ENCODE data around the gene BEND3.
"Not testable (repeated sequence)": the region's sequence is repeated elsewhere in the genome, so short reads cannot be mapped to it uniquely, and the experiment has no call there.

Gene BEND3

DNA sequence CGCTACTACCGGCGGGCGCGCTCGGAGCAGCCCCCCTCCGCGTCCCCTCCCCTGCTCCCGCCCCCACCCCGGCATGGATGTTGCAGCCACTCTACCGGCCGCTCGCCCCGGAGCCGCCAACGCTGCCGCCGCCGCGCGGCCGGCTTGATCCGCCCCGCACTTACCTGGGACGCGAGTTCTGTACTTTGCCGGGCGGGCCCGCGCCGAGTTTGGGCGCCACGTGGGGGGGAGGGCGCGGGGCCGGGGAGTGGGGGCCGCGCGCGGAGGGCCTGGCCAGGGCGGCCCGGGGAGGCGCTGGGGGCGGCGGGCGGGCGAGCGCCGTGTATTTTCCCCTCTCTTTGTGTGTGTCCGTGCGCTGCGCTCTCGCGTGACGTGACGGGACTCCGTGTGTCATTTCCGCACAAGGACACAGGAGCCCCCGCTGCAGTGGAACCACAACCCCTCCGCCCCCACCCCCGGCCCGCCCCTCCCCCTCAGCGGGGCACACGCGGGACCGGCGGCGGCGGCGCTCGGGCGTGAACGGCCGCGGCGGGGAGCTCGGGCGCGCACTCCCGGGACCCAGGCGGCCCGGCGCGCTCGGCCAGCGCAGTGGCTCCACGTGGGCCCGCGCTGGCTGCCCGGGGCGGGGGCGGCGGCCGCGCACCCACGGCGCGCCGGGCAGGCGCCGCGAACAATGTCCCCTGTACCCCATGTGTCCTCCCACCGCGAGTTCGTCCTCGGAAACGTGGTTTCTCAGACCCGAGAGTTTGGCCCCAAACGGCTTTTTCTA, at the start of gene BEND3:
BEND3 (minus strand) TSS at position 590 of the 769 bp plus-strand sequence. CDS start 16,230 bp downstream, outside the sequence.
- H3K9ac ChIP-seq (ENCODE audit: low read length), result peak within 1 kb of the TSS; percentile 71
- H3K36me3 ChIP-seq (ENCODE audit: control insufficient read depth, insufficient read depth, low read length), result no peaks in the 10 kb centered on the region
- H3K4me3 ChIP-seq (ENCODE audit: low read length), result peak within 1 kb of the TSS; percentile 66
- H3K27me3 ChIP-seq (ENCODE audit: control insufficient read depth, insufficient read depth, low read length), result no peaks in the 10 kb centered on the region
- H3K4me1 ChIP-seq (ENCODE audit: control insufficient read depth, insufficient read depth, low read length), result peaks cover 13% of the 10 kb centered on the region
- no peaks in the 10 kb centered on the region for H3K9me3 ChIP-seq (ENCODE audit: control insufficient read depth, low read length)

DNA sequence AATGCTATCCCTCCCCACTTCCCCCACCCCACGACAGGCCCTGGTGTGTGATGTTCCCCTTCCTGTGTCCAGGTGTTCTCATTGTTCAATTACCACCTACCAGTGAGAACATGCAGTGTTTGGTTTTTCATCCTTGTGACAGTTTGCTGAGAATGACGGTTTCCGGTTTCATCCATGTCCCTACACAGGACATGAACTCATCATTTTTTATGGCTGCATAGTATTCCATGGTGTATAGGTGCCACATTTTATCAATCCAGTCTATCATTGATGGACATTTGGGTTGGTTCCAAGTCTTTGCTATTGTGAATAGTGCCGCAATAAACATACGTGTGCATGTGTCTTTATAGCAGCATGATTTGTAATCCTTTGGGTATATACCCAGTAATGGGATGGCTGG, 49.0 kb upstream of the BEND3 start:
- H3K9ac ChIP-seq (ENCODE audit: low read length); H3K27me3 ChIP-seq (ENCODE audit: control insufficient read depth, insufficient read depth, low read length); H3K4me1 ChIP-seq (ENCODE audit: control insufficient read depth, insufficient read depth, low read length); H3K36me3 ChIP-seq (ENCODE audit: control insufficient read depth, insufficient read depth, low read length); H3K4me3 ChIP-seq (ENCODE audit: low read length); H3K9me3 ChIP-seq (ENCODE audit: control insufficient read depth, low read length): not testable (repeated sequence)

DNA sequence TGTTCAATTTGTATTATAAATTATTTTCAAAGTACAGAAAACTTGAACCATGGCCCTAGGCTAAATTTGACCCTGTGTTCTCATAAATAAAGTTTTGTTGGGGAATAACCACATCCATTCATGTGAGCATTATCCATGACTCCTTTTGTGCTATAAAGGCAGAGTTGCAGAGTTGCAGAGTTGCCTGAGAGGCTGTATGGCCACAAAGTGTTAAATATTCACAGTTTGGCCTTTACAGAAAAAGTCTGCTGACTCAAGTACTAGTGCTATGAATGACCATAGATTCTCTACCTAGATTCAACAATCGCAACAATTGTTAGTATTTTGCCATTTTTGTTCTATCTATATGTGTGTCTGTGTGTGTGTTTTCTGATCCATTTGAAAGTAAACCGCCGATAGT, 46.2 kb upstream of the BEND3 start:
- H3K4me3 ChIP-seq (ENCODE audit: low read length), result no peak overlapping the region
- no peaks in the 10 kb centered on the region for H3K36me3 ChIP-seq (ENCODE audit: control insufficient read depth, insufficient read depth, low read length)
- H3K4me1 ChIP-seq (ENCODE audit: control insufficient read depth, insufficient read depth, low read length), result peaks cover 4% of the 10 kb centered on the region
- no peak overlapping the region for H3K9ac ChIP-seq (ENCODE audit: low read length)
- H3K9me3 ChIP-seq (ENCODE audit: control insufficient read depth, low read length), result no peaks in the 10 kb centered on the region
- no peaks in the 10 kb centered on the region for H3K27me3 ChIP-seq (ENCODE audit: control insufficient read depth, insufficient read depth, low read length)

DNA sequence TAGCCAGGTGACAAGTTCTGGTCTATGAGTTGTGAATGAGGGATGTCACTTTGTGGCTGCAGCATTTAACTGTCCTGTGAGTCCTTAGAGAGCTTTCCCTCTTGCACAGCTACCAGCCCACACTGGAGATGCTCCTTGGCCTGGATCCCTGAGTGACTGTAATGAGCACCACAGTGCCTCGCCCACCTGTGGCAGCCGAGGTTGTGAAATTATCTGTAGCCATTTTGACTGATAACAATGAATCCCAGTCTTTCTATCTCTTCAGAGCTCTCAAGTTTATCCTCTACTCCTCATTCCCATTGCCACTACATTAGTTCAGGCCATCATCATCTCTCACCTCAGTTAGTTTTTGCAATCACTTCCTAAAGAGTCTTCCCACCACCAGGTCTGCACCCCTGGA, 41.3 kb upstream of the BEND3 start:
- Histone ChIP-seq H3K4me3 (ENCODE audit: low read length) (no peak overlapping the region), H3K36me3 (ENCODE audit: control insufficient read depth, insufficient read depth, low read length) (no peaks in the 10 kb centered on the region), H3K27me3 (ENCODE audit: control insufficient read depth, insufficient read depth, low read length) (no peaks in the 10 kb centered on the region), H3K9me3 (ENCODE audit: control insufficient read depth, low read length) (no peaks in the 10 kb centered on the region), H3K4me1 (ENCODE audit: control insufficient read depth, insufficient read depth, low read length) (peaks cover 23% of the 10 kb centered on the region), H3K9ac (ENCODE audit: low read length) (no peak overlapping the region)

DNA sequence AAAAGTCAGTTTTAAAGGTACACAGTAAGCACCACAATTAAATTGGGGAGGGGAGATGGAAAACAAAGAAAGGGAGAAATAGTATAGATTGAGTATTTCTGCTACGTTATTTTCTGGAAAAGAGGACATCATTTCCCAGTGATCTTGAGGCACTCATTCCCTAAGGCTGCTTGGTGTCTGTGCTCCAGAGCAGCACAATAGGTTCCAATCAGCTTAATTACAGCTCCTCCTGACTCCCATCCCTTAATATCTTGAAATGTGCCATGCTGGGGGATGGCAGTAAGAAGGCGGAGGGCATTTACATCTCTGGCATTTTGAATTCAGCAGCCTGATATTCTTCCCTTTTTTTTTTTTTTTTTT, 39.5 kb upstream of the BEND3 start:
- Histone ChIP-seq H3K36me3 (ENCODE audit: control insufficient read depth, insufficient read depth, low read length) (no peaks in the 10 kb centered on the region), H3K9me3 (ENCODE audit: control insufficient read depth, low read length) (no peaks in the 10 kb centered on the region), H3K9ac (ENCODE audit: low read length) (no peak overlapping the region), H3K4me3 (ENCODE audit: low read length) (no peak overlapping the region), H3K27me3 (ENCODE audit: control insufficient read depth, insufficient read depth, low read length) (no peaks in the 10 kb centered on the region), H3K4me1 (ENCODE audit: control insufficient read depth, insufficient read depth, low read length) (peaks cover 23% of the 10 kb centered on the region)

DNA sequence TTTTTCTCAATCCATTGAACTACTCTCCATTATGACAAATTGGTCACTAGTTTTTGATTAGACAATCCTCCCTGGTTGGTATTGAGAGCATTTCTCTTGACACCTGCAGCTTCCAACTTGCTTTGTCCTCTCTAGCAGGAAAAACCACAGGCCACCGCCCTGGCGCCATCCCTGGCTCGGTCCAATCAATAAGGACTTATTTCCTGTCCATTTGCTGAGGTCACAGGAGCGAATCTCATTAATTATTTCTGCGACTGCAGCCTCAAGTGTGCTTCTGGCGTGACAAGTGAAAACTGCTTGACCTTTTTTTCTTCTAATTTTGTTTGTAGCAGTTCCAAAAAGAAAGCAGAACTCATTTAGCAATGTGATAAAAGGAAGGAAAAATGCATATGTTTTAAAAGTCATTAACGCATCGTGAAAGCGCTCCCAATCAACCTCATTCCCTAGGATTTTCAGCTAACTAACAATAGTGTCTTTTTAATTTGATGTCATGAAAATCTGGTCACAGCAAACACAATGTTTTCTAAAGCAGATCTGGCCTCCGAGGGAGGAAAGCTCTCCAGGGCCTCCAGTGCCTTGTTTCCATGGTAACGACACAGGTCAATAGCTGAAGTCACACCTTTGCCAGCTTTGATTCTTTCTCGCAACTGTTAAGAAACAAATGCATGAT, 39.0 kb upstream of the BEND3 start:
- no peak overlapping the region for H3K9ac ChIP-seq (ENCODE audit: low read length)
- peaks cover 23% of the 10 kb centered on the region for H3K4me1 ChIP-seq (ENCODE audit: control insufficient read depth, insufficient read depth, low read length)
- no peaks in the 10 kb centered on the region for H3K27me3 ChIP-seq (ENCODE audit: control insufficient read depth, insufficient read depth, low read length)
- no peak overlapping the region for H3K4me3 ChIP-seq (ENCODE audit: low read length)
- H3K36me3 ChIP-seq (ENCODE audit: control insufficient read depth, insufficient read depth, low read length), result no peaks in the 10 kb centered on the region
- H3K9me3 ChIP-seq (ENCODE audit: control insufficient read depth, low read length), result no peaks in the 10 kb centered on the region

DNA sequence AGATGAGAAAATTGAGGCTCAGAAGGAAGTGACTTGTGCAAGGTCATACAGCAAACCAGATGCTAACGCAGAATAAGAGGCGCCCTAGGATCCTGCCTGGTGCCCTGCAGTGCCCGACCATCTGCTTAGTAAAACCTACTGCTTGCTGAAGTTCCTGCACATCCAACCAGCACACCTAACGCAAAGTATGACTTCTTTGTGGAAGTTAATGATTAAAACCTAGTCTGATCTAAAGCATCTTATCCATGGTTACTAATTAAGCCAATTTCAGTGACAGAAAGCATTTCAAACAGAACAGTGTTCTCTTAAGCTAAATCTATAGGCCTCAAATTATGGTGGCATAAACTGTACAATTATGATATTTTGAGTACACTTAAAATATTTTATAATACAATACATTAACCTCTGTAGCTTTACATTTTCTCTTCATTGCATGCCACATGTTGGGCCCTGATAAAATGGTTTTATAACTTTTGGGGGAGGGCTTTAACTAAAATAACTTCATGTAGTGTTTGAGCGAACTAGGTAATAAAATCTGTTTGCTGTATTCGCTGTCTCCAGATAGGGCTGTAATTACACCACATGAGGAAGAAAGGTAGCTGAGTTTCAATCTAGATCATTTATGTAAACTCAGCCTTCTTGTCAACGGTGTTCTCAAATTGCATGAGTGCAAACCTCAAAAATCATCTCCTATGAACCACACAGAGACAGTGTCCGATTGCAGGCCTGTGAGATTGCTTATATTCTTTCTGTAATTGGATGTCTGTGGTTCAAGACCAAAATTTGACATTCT, 37.5 kb upstream of the BEND3 start:
- no peaks in the 10 kb centered on the region for H3K27me3 ChIP-seq (ENCODE audit: control insufficient read depth, insufficient read depth, low read length)
- no peak overlapping the region for H3K4me3 ChIP-seq (ENCODE audit: low read length)
- H3K4me1 ChIP-seq (ENCODE audit: control insufficient read depth, insufficient read depth, low read length), result peaks cover 23% of the 10 kb centered on the region
- no peaks in the 10 kb centered on the region for H3K36me3 ChIP-seq (ENCODE audit: control insufficient read depth, insufficient read depth, low read length)
- H3K9me3 ChIP-seq (ENCODE audit: control insufficient read depth, low read length), result no peaks in the 10 kb centered on the region
- H3K9ac ChIP-seq (ENCODE audit: low read length), result no peak overlapping the region

DNA sequence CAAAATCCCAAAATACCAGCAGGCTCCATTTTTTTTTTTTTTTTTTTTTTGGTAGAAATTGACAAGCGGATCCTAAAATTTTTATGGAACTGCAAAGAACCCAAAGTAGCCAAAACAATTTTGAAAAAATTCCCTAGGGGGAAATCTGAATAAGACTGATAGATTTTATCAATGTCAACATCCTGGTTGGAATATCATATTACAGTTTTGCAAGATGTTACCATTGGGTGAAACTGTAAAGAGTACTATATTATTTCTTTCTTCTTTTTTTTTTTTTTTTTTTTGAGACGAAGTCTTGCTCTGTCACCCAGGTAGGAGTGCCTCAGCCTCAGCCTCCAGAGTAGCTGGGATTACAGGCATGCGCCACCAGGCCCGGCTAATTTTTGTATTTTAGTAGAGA, 29.4 kb upstream of the BEND3 start:
- Histone ChIP-seq H3K4me1 (ENCODE audit: control insufficient read depth, insufficient read depth, low read length) (no peaks in the 10 kb centered on the region), H3K9ac (ENCODE audit: low read length) (no peak overlapping the region), H3K4me3 (ENCODE audit: low read length) (no peak overlapping the region), H3K36me3 (ENCODE audit: control insufficient read depth, insufficient read depth, low read length) (no peaks in the 10 kb centered on the region), H3K27me3 (ENCODE audit: control insufficient read depth, insufficient read depth, low read length) (no peaks in the 10 kb centered on the region), H3K9me3 (ENCODE audit: control insufficient read depth, low read length) (no peaks in the 10 kb centered on the region)

DNA sequence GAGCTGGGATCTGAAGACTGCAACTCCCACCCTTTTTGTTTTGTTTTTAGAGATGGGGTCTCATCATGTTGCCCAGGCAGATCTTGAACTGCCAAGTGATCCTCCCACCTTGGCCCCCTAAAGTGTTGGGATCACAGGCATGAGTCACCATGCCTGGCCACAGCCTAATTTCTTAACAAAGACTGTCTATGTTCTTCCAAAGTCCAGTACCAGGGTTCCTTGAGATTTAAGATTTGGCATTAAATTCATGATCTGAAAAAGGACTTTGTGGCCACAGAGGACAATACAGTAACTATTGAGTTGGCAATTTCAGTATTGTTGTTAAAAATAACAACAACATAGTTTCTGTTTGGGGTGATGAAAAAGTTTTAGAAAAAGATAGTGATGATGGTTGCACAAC, 28.7 kb upstream of the BEND3 start:
- H3K4me1 ChIP-seq (ENCODE audit: control insufficient read depth, insufficient read depth, low read length), result no peaks in the 10 kb centered on the region
- no peaks in the 10 kb centered on the region for H3K9me3 ChIP-seq (ENCODE audit: control insufficient read depth, low read length)
- no peaks in the 10 kb centered on the region for H3K27me3 ChIP-seq (ENCODE audit: control insufficient read depth, insufficient read depth, low read length)
- no peaks in the 10 kb centered on the region for H3K36me3 ChIP-seq (ENCODE audit: control insufficient read depth, insufficient read depth, low read length)
- no peak overlapping the region for H3K9ac ChIP-seq (ENCODE audit: low read length)
- no peak overlapping the region for H3K4me3 ChIP-seq (ENCODE audit: low read length)

DNA sequence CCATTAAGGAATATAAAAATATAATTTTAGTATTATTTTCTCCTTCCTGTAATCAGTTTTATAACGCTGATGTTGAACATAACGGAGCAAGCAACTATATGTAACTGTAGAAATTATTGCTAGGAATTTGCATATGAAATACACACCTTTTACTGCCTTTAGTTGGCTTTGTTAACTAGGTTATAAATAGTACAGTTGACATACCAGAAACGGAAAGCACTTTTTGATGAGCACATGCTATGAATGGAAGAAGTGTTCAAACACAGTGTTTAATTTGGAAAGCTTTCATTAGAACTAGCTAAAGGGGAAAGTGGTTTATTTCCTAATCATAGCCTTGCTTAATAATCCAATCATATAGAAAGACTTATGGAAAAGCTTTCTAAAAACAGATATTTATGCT, 25.3 kb upstream of the BEND3 start:
- H3K27me3 ChIP-seq (ENCODE audit: control insufficient read depth, insufficient read depth, low read length), result no peaks in the 10 kb centered on the region
- H3K9ac ChIP-seq (ENCODE audit: low read length), result no peak overlapping the region
- H3K9me3 ChIP-seq (ENCODE audit: control insufficient read depth, low read length), result no peaks in the 10 kb centered on the region
- no peaks in the 10 kb centered on the region for H3K4me1 ChIP-seq (ENCODE audit: control insufficient read depth, insufficient read depth, low read length)
- H3K36me3 ChIP-seq (ENCODE audit: control insufficient read depth, insufficient read depth, low read length), result no peaks in the 10 kb centered on the region
- H3K4me3 ChIP-seq (ENCODE audit: low read length), result no peak overlapping the region

DNA sequence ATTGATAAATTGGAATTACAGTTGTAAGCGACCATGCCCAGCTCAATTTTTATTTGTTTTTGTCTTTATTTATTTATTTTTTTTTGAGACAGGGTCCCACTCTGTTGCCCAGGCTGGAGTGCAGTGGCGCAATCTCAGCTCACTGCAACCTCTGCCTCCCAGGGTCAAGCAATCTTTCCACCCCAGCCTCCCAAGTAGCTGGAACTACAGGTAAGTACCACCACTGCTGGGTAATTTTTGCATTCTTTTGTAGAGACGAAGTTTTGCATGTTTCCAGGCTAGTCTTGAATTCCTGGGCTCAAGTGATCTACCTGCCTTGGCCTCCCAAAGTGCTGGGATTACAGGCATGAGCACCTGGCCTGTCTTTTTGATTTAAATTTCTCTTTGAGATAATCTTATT, 21.0 kb upstream of the BEND3 start:
- not testable (repeated sequence) for H3K9me3 ChIP-seq (ENCODE audit: control insufficient read depth, low read length); H3K36me3 ChIP-seq (ENCODE audit: control insufficient read depth, insufficient read depth, low read length); H3K9ac ChIP-seq (ENCODE audit: low read length); H3K4me1 ChIP-seq (ENCODE audit: control insufficient read depth, insufficient read depth, low read length); H3K4me3 ChIP-seq (ENCODE audit: low read length); H3K27me3 ChIP-seq (ENCODE audit: control insufficient read depth, insufficient read depth, low read length)

DNA sequence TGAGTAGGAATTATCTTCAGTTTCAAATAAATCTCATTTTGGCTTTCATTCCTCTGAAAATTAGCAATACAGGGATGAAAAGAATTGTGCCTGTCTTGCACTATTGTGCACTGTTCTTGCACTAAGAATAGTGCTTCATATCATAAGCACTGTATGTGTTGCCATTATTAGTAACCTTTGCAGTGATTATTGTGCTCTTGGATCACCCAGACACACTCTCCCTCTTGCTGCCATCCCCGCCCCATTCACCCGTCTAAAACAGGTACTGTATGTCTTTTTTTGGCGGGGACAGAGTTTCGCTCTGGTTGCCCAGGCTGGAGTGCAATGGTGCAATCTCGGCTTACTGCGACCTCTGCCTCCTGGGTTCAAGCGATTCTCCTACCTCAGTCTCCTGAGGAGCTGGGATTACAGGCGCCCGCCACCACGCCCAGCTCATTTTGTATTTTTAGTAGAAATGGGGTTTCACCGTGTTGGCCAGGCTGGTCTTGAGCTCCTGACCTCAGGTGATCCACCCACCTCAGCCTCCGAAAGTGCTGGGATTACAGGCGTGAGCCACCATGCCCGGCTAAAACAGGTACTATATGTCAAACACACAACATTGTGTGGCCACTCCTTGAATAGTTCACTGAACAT, 19.8 kb upstream of the BEND3 start:
- H3K27me3 ChIP-seq (ENCODE audit: control insufficient read depth, insufficient read depth, low read length); H3K9me3 ChIP-seq (ENCODE audit: control insufficient read depth, low read length): not testable (repeated sequence)

More for the DNA sequence above, 19.8 kb upstream of the BEND3 start:
- H3K9ac ChIP-seq (ENCODE audit: low read length); H3K4me3 ChIP-seq (ENCODE audit: low read length); H3K36me3 ChIP-seq (ENCODE audit: control insufficient read depth, insufficient read depth, low read length); H3K4me1 ChIP-seq (ENCODE audit: control insufficient read depth, insufficient read depth, low read length): not testable (repeated sequence)

Measured in mucosa of stomach (tissue), 1 donor.